ENCODE results near the gene CDC42SE2. TPM values are rescaled to one million over a fixed set of nuclear protein-coding genes. Genes with fewer than 3 reads are reported as not detected.

Gene CDC42SE2
- total RNA-seq, 4 donors from 2014 or later: 10.4 to 28.4 (median 22.1) TPM

- peaks cover 0 to 26% (median 7%) of the 10 kb centered on the region in 3 donors for H3K4me1 ChIP-seq
- H3K4me3 ChIP-seq: no peak overlapping the region
- peaks cover 0 to 78% (median 0%) of the 10 kb centered on the region in 3 donors for H3K36me3 ChIP-seq
- intact Hi-C loops (cut with DNase I): no loop called here
- H3K9me3 ChIP-seq: no peaks in the 10 kb centered on the region
- no peaks in the 10 kb centered on the region for H3K27me3 ChIP-seq
- 77 to 80% methylated on average over 4 of the region's 4 CpGs for WGBS, 2 donors
- DNase-seq: no peak
- TF ChIP-seq POLR2A (IDR thresholded peaks at IDR 0.05): no peak
- TF ChIP-seq, protein P1, sequence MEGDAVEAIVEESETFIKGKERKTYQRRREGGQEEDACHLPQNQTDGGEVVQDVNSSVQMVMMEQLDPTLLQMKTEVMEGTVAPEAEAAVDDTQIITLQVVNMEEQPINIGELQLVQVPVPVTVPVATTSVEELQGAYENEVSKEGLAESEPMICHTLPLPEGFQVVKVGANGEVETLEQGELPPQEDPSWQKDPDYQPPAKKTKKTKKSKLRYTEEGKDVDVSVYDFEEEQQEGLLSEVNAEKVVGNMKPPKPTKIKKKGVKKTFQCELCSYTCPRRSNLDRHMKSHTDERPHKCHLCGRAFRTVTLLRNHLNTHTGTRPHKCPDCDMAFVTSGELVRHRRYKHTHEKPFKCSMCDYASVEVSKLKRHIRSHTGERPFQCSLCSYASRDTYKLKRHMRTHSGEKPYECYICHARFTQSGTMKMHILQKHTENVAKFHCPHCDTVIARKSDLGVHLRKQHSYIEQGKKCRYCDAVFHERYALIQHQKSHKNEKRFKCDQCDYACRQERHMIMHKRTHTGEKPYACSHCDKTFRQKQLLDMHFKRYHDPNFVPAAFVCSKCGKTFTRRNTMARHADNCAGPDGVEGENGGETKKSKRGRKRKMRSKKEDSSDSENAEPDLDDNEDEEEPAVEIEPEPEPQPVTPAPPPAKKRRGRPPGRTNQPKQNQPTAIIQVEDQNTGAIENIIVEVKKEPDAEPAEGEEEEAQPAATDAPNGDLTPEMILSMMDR (IDR thresholded peaks at IDR 0.05): no peak
- H3K27ac ChIP-seq: no peak overlapping the region
Measured at GRCh38 chr5:131389096-131389868, 125.4 kb downstream of the CDC42SE2 start.

GRCh38 chr5:131389869-131390265, 126.0 kb downstream of the CDC42SE2 start:
- H3K27ac ChIP-seq: no peak overlapping the region
- peaks cover 0 to 31% (median 7%) of the 10 kb centered on the region in 3 donors for H3K4me1 ChIP-seq
- TF ChIP-seq, protein P1 (IDR thresholded peaks at IDR 0.05): no peak
- TF ChIP-seq POLR2A (IDR thresholded peaks at IDR 0.05): no peak
- H3K4me3 ChIP-seq: no peak overlapping the region
- intact Hi-C loops (cut with DNase I): no loop called here
- H3K36me3 ChIP-seq: peaks cover 0 to 83% (median 0%) of the 10 kb centered on the region in 3 donors
- WGBS, 2 donors: 68 to 76% methylated on average over 1 of the region's 1 CpG
- no peaks in the 10 kb centered on the region for H3K27me3 ChIP-seq
- DNase-seq: no peak
- no peaks in the 10 kb centered on the region for H3K9me3 ChIP-seq

DNA sequence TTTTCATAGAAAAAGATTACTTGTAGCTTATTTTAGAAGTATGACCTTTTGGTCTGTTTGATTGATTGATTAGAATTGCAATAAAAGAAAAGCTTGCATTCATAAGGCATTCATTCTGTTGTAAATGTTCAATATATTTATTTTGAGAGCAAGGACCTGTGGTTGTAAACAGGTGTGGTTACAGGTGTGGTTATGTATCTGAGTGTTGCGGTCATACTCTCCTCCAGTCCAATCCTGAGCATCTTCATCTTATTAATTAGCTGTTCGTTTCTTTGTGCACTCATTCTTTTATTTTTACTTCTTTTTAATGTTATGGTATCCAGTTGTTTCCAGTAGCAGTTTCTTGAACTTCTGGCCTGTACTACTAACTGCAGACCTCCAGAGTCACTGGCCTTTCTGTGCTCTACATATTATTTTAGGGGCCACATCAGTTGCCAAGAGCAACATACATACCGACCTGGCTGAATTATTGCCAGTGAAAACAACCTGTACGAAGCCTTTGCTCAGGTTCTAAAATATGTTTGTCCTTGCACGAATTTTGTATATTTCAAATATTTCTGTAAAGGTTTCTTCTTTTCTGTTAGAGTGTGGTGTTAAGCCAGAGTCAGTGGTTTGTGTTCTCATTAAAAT, 128.7 kb downstream of the CDC42SE2 start:
- WGBS, 2 donors: 74 to 75% methylated on average over 5 of the region's 5 CpGs
- H3K27me3 ChIP-seq: no peaks in the 10 kb centered on the region
- TF ChIP-seq, protein P1 (IDR thresholded peaks at IDR 0.05): no peak
- intact Hi-C loops (cut with DNase I): no loop called here
- no peak for DNase-seq
- no peaks in the 10 kb centered on the region for H3K9me3 ChIP-seq
- no peak overlapping the region for H3K27ac ChIP-seq
- H3K4me3 ChIP-seq: no peak overlapping the region
- peaks cover 0 to 22% (median 7%) of the 10 kb centered on the region in 3 donors for H3K4me1 ChIP-seq
- peaks cover 0 to 91% (median 0%) of the 10 kb centered on the region in 3 donors for H3K36me3 ChIP-seq

GRCh38 chr5:131393498-131393968, 129.7 kb downstream of the CDC42SE2 start:
- H3K27ac ChIP-seq: peak overlapping the region in 3 of 4 donors; percentile 9 to 34 (median 26)
- H3K4me3 ChIP-seq: no peak overlapping the region
- peaks cover 0 to 22% (median 7%) of the 10 kb centered on the region in 3 donors for H3K4me1 ChIP-seq
- DNase-seq: no peak
- TF ChIP-seq, protein P1 (IDR thresholded peaks at IDR 0.05): no peak
- no peak for TF ChIP-seq POLR2A (IDR thresholded peaks at IDR 0.05)
- H3K27me3 ChIP-seq: no peaks in the 10 kb centered on the region
- 17 to 29% methylated on average over 5 of the region's 5 CpGs for WGBS, 2 donors
- H3K9me3 ChIP-seq: no peaks in the 10 kb centered on the region
- intact Hi-C loops (cut with DNase I): no loop called here
- H3K36me3 ChIP-seq: peaks cover 0 to 84% (median 0%) of the 10 kb centered on the region in 3 donors

- no peaks in the 10 kb centered on the region for H3K9me3 ChIP-seq
- TF ChIP-seq, protein P1 (IDR thresholded peaks at IDR 0.05): no peak
- TF ChIP-seq POLR2A (IDR thresholded peaks at IDR 0.05): no peak
- intact Hi-C loops (cut with DNase I): no loop called here
- H3K4me3 ChIP-seq: no peak overlapping the region
- H3K27ac ChIP-seq: peak overlapping the region in 2 of 4 donors; percentile 9 to 26
- 27 to 30% methylated on average over 4 of the region's 4 CpGs for WGBS, 2 donors
- peaks cover 0 to 22% (median 7%) of the 10 kb centered on the region in 3 donors for H3K4me1 ChIP-seq
- no peaks in the 10 kb centered on the region for H3K27me3 ChIP-seq
- H3K36me3 ChIP-seq: peaks cover 0 to 83% (median 0%) of the 10 kb centered on the region in 3 donors
- no peak for DNase-seq
Measured at GRCh38 chr5:131394128-131394527, 130.3 kb downstream of the CDC42SE2 start.

Measured in esophagus squamous epithelium (tissue), 5 donors.